HG03103 (cell line): Measurements from ENCODE around the gene ZAR1L.
"Not testable (repeated sequence)": the region's sequence is repeated elsewhere in the genome, so short reads cannot be mapped to it uniquely, and the experiment has no call there.

Experiments
- ATAC-seq: cut with Tn5 transposase; IDR thresholded peaks from one replicate; pipeline ENCODE4 v1.9.1; 2021; ENCODE audit warnings: low read depth; ENCODE audit not compliant: unreplicated experiment

ZAR1L gene, protein sequence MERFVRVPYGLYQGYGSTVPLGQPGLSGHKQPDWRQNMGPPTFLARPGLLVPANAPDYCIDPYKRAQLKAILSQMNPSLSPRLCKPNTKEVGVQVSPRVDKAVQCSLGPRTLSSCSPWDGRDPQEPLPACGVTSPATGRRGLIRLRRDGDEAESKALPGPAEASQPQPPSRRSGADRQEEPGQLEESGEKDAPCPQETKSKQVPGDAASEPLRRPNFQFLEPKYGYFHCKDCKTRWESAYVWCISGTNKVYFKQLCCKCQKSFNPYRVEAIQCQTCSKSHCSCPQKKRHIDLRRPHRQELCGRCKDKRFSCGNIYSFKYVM

DNA sequence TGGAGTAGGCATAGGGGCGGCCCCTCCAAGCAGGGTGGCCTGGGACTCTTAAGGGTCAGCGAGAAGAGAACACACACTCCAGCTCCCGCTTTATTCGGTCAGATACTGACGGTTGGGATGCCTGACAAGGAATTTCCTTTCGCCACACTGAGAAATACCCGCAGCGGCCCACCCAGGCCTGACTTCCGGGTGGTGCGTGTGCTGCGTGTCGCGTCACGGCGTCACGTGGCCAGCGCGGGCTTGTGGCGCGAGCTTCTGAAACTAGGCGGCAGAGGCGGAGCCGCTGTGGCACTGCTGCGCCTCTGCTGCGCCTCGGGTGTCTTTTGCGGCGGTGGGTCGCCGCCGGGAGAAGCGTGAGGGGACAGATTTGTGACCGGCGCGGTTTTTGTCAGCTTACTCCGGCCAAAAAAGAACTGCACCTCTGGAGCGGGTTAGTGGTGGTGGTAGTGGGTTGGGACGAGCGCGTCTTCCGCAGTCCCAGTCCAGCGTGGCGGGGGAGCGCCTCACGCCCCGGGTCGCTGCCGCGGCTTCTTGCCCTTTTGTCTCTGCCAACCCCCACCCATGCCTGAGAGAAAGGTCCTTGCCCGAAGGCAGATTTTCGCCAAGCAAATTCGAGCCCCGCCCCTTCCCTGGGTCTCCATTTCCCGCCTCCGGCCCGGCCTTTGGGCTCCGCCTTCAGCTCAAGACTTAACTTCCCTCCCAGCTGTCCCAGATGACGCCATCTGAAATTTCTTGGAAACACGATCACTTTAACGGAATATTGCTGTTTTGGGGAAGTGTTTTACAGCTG is at the start of gene ZAR1L, which contains the start of gene BRCA2:
TSS of gene ZAR1L (minus strand) at position 126 of the 790 bp plus-strand sequence. CDS start 3,438 bp downstream, outside the sequence.
TSS of gene BRCA2 (plus strand) at position 271 of the 790 bp plus-strand sequence. CDS start 953 bp downstream, outside the sequence.
- ATAC-seq, result peak; percentile 89

DNA sequence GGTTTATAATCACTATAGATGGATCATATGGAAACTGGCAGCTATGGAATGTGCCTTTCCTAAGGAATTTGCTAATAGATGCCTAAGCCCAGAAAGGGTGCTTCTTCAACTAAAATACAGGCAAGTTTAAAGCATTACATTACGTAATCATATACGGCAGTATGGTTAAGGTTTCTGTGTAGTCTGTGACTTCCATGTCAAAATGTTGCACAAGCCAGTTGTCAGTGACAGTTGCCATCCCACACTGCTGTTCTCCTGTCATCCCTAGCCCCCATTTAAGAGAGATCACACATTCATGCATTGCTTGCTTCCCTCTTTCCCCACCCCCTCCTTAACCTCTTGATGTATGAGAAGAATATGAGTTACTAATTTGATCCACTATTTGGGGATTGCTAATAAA is 47.4 kb upstream of the ZAR1L start:
- no peak for ATAC-seq

DNA sequence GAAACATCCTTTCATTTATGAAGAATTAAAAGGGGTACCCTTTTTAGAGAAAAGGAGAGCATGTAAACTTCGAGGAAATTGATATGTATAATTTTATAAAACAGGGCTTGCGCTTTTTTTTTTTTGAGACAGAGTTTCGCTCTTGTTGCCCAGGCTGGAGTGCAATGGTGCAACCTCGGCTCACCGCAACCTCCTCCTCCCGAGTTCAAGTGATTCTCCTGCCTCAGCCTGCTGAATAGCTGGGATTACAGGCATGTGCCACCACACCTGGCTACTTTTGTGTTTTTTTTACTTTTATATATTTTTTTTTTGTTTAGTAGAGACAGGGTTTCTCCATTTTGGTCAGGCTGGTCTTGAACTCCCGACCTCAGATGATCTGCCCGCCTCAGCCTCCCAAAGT is 40.8 kb upstream of the ZAR1L start:
- ATAC-seq, result not testable (repeated sequence)

DNA sequence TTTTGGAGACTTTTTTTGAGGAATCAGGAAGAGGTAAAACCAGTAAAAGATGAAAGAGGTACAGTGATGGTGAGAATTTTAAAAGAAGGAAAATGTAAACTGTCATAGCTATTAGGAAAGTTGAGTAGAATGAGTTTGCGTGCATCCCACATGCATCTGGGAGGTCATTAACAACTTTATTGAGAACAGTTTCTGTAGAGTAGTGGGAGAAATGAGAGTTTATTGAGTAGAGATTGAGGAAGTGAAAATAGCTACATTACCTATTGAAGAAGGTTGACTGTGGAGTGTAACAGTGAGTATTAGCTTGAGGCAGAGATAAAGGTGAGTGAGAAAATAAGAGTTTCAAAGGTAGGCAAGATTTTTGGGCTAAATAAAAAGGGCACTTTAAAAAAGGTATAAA is 38.9 kb upstream of the ZAR1L start:
- peak; percentile 73 for ATAC-seq

DNA sequence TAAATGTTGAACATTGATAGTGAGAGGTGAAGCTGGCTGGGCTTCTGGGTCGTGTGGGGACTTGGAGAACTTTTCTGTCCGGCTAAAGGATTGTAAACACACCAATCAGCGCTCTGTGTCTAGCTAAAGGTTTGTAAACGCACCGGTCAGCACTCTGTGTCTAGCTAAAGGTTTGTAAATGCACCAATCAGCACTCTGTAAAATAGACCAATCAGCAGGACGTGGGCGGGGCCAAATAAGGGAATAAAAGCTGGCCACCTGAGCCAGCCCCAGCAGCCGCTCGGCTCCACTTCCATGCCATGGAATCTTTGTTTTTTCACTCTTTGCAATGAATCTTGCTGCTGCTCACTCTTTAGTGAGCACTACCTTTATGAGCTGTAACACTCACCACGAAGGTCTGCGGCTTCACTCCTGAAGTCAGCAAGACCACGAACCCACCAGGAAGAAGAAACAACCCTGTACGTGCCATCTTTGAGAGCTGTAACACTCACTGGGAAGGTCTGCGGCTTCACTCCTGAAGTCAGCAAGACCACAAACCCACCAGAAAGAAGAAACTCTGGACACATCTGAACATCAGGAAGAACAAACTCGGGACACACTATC is 35.8 kb upstream of the ZAR1L start:
- not testable (repeated sequence) for ATAC-seq

DNA sequence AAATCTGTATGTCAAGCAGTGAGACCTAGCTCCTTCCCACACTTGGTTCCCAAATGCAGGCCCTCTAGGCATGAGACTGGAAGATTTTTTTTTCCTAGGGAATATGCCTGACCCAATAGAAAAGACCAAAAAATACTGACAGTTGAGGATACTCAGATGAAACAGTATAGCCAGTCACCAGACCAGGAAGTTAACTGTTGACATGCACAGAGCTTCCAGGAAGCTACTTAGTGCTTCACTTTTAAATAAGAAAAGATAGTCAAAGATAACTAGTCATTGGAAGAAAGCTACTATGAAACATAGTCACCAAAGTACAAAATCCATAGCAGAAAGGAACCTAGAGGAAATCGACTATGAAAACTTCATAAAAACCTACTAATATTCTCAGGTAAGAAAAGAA is 32.5 kb upstream of the ZAR1L start:
- ATAC-seq, result no peak

DNA sequence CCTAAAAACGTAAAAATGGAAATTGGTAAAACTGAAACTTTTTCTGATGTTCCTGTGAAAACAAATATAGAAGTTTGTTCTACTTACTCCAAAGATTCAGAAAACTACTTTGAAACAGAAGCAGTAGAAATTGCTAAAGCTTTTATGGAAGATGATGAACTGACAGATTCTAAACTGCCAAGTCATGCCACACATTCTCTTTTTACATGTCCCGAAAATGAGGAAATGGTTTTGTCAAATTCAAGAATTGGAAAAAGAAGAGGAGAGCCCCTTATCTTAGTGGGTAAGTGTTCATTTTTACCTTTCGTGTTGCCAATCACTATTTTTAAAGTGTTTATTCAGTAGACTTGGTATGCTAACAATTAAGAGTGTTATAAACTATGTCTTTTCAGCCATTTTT is 25.8 kb upstream of the ZAR1L start:
- ATAC-seq, result no peak

DNA sequence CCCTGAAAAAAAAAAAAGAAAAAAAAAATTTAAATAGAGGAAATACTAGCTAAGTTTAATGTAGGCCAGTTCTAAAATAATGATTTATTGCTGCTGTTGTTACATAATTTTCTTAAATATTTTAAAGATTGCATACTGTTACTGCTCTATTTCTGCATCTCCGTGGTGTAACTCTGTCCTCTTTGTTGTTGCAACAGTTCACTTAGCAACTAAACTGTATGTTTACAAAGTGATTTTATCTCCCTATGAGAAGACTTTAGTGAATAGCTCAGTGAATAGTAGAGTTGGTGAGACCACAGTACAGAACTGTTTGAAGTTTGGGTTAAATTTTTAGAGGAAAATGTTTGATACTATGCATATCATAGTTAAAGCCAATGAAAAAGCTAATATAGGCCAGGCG is 19.5 kb upstream of the ZAR1L start:
- ATAC-seq, result no peak

DNA sequence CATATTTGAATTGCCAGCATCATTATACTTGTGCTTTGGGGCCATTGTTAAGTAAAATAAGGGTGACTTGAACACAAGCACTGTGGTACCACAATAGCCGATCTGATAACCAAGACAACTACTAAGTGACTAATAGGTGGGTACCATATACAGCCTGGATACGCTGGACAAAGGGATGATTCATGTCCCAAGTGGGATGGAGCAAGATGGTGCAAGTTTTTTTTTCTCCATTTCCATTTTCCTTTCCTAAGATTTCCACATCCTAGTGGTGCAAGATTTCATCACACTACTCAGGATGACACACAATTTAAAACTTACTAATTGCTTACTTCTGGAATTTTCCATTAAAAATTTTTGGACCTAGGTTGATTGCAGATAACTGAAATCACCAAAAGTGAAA is 15.3 kb upstream of the ZAR1L start:
- ATAC-seq, result no peak

DNA sequence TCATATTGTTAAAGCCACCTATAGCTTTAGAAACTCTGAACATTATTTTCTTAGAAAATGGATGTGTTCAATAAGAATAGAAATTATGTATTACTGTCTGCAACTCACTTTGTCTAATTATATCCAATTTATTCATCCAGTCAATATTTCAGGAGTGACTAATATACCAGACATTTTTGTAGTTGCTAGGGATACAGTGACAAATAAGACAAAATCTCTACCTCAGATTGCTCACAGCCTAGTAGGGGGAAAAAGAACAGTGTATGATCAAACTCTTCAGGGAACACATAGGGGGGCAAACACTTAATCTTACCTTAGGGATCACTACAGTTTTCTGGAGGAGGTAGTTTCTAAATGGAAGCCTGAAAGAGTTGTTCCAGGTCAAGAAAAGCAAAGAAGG is 8.7 kb upstream of the ZAR1L start:
- no peak for ATAC-seq

DNA sequence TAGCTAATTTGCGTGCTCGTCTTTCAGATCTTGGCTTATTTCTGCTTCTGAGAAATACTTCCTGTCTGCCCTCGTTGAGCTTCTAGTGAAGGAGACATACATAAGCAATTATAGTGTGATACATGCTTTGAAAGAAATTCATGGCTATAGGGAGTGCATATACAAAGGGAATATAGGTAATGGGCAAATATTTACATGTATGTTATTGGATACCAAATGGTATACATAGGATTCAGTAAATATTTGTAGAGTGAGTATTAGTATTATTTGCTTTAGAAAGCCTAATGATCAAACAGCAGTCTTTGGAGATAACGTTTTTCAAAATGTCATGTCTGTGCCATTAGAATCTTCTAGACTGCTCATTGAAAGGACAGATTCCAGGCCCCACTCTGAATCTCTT is 5.4 kb upstream of the ZAR1L start:
- ATAC-seq, result no peak

DNA sequence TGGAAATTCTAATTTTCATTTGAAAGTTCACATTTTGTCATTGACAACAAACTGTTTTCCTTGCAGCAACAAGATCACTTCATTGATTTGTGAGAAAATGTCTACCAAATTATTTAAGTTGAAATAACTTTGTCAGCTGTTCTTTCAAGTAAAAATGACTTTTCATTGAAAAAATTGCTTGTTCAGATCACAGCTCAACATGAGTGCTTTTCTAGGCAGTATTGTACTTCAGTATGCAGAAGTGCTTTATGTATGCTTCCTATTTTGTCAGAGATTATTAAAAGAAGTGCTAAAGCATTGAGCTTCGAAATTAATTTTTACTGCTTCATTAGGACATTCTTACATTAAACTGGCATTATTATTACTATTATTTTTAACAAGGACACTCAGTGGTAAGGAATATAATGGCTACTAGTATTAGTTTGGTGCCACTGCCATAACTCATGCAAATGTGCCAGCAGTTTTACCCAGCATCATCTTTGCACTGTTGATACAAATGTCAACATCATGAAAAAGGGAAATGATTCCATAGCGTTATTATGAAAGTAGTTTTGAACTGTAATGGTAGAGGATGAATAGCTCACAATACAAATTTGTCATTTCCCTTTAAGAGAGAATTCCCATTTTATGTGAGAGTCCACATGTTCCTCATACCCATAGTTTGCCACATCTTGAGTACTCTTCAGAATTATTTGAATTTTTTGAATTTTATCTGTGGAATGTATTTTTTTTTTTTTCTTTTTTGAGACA is 2.7 kb upstream of the ZAR1L start:
- ATAC-seq, result no peak

DNA sequence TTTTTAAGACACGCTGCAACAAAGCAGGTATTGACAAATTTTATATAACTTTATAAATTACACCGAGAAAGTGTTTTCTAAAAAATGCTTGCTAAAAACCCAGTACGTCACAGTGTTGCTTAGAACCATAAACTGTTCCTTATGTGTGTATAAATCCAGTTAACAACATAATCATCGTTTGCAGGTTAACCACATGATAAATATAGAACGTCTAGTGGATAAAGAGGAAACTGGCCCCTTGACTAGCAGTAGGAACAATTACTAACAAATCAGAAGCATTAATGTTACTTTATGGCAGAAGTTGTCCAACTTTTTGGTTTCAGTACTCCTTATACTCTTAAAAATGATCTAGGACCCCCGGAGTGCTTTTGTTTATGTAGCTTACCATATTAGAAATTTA is 1.3 kb upstream of the ZAR1L start:
- ATAC-seq, result no peak

DNA sequence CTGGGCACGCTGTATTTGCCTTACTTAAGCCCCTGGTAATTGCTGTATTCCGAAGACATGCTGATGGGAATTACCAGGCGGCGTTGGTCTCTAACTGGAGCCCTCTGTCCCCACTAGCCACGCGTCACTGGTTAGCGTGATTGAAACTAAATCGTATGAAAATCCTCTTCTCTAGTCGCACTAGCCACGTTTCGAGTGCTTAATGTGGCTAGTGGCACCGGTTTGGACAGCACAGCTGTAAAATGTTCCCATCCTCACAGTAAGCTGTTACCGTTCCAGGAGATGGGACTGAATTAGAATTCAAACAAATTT is 821 bp upstream of the ZAR1L start:
- ATAC-seq, result peak; percentile 47

DNA sequence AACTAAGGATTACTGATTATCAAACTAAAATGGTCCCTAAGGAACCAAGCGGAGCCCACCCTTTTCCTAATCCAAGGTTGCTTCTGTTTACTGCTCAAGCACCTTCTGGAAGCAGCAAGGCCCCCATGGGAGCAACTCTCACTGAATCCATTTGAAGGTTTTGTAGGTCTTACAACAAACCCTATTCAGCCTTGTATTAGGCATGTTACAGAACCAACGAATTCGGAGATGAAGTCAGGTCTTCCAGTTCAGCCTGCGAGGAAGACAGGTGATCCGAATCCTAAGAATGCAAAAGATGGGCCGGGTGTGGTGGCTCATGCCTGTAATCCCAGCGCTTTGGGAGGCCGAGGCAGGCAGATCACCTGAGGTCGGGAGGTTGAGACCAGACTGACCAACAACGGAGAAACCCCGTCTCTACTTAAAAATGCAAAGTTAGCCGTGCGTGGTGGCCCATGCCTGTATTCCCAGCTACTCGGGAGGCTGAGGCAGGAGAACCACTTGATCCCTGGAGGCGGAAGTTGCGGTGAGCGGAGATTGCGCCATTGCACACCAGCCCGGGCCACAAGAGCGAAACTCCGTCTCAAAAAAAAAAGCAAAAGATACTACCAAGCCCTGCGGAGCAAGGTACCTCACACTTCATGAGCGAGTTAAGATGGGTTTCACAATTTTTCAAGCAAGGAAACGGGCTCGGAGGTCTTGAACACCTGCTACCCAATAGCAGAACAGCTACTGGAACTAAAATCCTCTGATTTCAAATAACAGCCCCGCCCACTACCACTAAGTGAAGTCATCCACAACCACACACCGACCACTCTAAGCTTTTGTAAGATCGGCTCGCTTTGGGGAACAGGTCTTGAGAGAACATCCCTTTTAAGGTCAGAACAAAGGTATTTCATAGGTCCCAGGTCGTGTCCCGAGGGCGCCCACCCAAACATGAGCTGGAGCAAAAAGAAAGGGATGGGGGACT is 609 bp downstream of the ZAR1L start:
- peak; percentile 14 for ATAC-seq

DNA sequence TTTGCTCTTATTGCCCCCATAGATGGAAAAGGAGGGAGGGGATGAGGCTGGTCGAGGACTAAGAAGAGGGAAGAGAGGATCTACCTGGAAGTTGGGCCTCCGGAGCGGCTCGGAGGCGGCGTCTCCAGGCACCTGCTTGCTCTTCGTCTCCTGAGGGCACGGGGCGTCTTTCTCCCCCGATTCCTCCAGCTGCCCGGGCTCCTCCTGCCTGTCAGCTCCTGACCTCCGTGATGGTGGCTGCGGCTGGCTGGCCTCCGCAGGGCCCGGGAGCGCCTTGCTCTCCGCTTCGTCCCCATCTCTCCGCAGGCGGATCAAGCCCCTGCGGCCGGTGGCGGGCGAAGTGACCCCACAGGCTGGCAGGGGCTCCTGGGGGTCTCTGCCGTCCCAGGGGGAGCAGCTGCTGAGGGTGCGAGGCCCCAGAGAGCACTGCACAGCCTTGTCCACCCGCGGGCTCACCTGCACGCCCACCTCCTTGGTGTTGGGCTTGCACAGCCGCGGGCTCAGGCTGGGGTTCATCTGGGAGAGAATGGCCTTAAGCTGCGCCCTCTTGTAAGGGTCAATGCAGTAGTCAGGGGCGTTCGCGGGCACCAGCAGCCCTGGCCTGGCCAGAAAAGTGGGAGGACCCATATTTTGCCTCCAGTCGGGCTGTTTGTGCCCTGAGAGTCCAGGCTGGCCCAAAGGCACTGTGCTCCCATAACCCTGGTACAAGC is 3.8 kb downstream of the ZAR1L start:
- ATAC-seq, result no peak

DNA sequence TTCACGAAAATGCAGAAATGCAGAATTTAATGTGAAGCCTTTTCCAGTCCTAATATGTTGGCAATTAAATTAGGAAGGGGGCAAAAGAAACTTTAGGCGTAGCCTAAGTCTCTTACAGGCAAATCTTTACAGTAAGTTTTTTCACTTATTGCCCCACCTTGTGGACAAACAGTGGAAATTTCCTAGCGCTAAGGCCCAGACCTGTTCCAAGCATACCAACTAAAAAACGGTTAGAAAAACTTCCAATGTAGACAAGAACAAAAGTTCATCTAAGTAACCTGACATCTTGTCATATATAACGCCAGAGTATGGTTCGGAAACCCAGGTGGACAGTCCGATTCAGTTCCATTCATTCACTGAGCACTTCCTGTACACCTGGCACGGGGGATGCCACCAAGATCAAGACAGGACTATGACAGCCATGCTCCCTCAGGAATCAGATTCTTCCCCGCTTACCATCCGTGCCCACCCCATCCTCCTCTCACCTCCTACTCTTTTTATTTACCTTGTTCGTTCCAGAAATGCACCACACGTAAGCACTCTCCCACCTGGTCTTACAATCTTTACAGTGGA is 4.9 kb downstream of the ZAR1L start:
- ATAC-seq, result no peak

DNA sequence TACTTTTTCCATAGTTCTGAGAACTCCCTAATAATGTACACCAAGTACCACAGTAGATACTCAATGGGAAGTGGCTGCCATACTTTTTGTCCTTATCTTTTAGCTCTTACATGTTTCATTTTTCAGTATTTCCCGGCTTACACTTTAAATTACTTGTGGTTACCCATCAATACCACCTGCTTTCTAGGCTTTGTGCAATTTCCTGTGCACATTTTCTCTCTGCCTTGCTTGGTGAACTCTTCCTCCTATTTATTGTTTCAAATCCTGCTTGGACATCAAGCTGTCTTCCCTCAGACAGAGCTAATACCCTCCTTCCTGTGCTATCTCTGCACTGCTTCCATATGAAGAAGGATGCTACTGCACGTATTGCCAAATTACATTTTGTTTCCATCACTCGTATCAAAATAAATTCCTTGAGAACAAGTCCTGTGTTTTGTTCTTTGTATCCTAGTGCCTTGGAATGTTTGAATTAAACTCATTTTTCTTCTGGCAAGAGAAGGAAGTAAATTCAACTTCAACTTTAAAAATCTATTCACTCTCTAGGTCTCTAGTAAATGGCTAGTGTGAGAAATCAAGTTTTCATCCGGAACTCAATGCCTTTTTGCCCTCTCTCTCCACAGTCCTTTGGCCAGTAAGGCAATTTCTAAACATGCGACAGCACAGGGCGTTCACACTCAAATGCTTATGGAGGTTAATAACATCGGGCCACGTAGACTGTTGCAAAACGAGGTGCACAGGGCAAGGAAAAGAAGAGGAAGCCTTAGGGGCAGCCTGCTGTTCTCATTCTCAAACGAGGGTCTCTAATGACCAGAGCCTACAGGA is 5.6 kb downstream of the ZAR1L start:
- ATAC-seq, result no peak
